HG03135 (cell line): Measurements from ENCODE around the gene PTTG1IP2.
"Not testable (repeated sequence)": the region's sequence is repeated elsewhere in the genome, so short reads cannot be mapped to it uniquely, and the experiment has no call there.

Experiments used
- ATAC-seq: cut with Tn5 transposase; IDR thresholded peaks from one replicate; pipeline ENCODE4 v1.9.1; 2021; ENCODE audit warnings: mild to moderate bottlenecking, moderate library complexity; ENCODE audit not compliant: unreplicated experiment

The PTTG1IP2 gene

DNA sequence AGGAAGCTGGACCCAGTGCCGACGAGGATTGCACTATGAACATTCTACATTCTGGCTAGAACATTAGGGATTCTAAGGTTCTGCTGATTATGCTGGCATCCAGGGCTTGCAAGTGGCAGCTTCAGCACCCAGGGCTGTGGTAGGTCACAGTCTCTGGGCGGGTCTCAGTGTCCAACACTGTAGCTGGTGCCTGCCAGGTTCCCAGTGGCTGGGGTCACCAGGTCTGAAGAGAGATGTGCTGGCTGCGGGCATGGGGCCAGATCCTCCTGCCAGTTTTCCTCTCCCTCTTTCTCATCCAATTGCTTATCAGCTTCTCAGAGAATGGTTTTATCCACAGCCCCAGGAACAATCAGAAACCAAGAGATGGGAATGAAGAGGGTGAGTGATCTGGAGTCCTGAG, at the start of gene PTTG1IP2:
Gene PTTG1IP2 (plus strand): TSS at position 86 of the 400 bp plus-strand sequence. CDS start 148 bp downstream, at position 234.
- ATAC-seq = no peak

DNA sequence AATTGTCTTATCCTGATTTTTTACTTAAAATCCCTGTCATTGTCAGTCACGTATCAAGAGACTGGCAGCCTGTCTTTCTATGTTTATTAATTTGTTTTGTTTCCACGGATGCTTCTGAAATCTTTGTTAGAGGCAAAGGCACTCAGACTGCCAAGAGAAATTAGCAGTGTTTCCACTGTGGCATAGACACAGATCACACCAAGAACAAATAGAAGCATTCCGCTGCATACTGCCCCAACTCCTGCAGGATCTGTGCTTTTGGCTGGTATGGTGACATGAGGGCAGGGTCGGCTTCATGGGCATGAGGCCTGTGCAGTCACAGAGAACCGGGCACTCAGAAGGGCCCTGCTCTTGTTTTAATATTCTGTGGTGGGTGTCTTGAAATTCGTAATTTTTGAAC, 47.8 kb upstream of the PTTG1IP2 start:
- ATAC-seq = no peak

DNA sequence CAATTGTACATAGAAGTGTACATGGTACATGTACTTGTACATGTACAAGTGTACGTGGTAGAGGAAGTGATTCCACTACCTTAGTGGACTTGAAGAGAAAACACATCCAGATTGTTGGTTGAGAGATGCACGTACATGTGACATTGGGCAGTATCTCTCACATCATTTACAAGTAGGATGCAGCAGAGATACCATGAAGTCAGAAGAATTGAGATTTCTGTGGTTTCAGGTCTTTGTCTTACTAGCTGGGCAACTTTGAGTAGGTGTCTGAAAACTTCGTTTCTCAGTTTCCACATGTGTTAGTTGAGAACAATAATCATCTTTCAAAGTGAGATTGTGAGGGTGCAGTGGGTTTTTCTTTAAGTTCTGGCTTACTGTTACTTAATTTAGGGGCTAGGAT, 44.7 kb upstream of the PTTG1IP2 start:
- ATAC-seq = peak; percentile 60

DNA sequence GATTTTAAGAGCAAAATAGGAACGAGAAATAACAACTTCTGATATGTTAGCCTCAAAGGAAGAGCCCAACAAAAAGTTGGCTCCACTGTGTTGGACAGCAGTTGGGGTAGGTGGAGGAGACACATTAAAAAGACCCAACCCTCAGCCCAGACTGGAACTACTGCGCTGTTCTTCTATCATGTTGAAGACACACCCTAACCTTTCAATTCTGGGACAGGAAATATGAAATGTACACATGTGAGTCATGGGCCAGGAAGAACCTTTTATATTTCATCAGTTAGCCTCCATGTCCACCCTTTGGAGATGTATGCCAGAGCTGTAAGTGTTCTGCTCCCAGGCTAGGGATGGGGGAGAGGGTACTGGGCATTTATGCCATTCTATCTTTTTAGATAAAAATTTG, 44.1 kb upstream of the PTTG1IP2 start:
- no peak for ATAC-seq

DNA sequence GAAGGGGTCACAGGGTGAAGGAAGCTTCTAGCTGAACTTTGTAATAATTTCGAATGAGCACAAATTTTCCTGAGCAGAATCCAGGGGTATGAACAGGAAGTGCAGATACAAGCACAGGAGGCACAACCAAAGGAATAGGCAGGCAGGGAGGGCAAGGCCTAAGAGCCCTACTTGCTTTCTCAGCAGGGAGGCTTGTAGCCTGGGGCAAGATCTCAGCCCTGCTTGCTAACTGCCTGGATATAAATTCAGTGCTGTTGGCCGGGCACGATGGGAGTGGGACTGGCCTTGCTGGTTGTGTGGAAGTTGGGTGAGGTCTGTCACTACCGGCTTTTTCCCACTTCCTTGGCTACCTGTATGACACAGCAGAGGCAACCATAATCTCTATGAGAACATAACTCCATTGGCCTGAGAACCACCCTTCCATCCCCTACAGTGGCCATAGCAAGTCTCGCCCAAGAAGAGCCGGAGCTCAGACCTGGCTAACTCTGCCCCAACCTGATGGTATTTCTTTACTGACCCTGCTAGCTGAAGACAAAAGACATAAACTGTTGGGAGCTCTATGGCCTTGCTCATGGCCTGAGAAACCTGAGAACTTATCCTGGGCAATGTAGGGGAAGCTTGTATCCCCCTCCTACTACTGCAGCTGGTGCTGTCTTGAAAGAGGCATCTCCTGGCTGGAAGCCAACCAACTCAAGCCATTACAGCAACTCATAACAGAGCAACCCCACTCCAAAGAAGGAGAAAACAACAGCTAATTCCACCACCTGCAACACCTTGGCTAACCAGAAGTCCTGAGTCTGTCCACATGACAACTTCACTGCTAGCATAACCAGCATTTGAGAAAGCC, 38.6 kb upstream of the PTTG1IP2 start:
- no peak for ATAC-seq

DNA sequence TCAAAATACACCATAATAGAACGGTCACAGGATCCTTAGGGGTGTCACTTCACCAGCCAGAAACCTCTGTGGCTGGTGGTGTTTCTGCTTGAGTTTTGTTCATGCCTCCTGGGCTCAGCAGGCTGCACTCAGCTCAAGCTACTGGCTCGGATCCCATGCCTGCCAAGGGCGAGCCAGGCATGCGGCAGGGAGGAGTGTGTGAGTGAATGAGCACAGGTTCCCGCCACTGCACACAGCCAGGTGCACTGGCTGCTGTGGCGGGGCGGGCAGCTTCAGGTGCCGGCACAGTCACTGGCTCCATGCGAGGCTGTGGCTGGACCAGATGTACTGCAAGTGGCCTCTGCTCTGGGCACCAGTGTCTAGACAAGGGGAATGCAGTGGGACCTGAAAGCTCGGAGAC, 36.7 kb upstream of the PTTG1IP2 start:
- ATAC-seq = no peak

DNA sequence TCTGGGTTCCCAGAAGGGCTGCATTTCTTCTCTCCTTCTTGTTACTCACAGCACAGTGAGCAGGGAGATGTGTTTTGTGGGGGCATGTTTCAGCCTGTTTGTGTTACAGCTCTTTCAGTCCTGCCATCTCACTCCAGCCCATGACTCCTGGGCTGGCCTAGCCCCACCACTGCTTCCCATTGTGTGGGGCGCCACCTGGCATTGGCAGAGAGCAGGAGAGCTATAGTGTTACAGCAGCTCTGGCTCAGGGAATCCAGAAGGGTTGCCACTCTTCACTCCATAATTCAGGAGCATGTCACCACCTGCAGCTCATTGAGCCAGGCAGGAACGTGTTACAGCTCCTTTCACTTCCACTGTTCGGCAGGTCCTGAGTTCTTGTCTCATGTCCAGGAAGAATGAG, 36.2 kb upstream of the PTTG1IP2 start:
- no peak for ATAC-seq

DNA sequence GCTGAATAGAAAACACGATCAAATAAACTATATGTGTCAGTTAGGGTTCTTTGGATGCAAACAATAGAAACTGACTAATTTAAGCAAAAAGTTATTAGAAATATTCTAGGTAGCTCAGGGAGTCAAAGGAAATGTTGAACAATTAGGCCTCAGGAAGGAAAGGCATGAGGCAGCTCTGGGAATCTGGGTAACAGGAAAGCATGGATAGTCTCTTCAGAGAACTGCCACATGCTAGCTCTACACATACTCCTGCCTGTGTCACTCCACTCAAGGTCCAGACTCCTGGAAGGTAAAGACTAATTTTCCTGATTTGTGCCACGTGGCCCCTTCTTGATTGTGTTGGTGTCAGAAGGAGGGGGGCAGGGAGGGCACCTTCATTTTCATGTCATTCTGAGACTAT, 23.8 kb upstream of the PTTG1IP2 start:
- ATAC-seq = no peak

DNA sequence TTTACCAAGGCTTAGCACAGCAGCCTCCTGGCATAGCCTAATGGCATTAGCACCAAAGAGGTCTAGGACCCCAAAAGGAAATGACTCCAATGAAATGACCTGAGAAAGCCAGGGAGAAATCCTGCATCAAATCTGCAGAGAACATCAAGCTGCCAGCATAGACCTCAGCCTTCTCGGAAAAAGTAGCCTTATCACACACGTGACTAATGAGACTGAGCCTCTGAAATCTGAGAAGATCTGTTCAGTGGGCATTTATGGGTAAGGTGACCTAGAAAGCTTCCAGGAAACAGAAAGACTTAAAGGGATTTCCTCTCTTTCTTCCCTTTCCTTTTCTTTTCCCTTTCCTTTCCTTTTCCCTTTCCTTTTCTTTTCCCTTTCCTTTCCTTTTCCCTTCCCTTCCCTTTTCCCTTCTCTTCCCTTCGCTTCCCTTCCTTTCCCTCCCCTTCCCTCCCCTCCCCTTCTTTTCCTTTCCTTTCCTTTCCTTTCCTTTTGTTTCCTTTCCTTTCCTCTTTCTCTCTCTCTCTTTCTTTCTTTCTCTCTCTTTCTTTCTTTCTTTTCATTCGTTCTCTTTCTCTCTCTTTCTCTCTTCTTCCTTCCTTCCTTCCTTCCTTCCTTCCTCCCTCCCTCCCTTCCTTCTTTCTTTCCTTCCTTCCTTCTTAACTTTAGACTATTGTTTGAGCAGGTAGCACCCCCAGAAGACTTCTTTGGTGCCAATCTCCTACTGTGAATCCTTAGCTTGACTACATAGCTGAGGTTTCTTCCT, 23.1 kb upstream of the PTTG1IP2 start:
- no peak for ATAC-seq

DNA sequence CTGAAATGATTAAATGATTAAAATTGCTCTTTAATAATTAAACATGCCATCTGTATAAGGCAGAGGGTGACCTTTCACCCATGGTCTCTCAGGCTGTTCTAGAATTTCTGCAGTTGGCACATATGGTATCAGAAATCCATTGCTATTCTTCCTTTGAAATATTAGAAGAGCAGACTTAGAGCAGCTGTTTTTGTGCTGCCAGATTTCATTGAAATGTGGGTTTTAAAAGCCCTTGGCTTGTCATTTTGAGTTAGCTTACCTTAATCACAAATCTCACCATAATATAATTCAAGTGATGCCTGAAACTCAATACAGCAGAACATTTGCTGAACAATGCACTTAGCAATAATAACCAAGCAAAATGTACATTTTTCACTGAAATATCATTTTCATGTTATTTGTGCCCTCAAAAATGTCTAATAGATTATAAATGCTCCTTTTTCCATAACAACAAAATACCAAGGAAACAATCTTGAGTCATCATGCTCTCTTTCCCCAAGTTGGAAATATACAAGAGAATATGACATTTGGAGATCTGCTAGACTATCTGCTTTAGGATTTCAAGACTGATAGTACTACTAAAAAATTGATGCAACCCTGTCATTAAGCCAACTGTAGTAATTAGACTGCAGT, 16.1 kb upstream of the PTTG1IP2 start:
- ATAC-seq = no peak

DNA sequence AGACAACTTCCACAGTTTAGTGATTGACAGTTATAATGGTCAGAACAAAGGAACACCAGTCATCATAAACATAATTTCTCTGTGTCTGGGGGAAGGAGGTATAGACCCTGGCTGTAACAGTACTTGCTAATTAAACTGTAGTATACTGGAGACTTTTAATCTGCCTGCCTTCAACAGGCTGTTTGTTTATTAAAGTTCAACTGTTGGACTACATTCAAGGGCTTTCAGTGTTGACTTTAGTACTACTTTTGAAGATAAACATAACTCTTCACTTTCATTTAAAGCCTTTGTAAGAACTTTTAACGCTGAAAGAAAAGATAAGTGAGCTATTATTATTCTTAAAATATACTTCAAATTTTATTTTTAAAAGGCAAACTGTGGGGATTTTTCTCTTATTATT, 15.5 kb upstream of the PTTG1IP2 start:
- no peak for ATAC-seq

DNA sequence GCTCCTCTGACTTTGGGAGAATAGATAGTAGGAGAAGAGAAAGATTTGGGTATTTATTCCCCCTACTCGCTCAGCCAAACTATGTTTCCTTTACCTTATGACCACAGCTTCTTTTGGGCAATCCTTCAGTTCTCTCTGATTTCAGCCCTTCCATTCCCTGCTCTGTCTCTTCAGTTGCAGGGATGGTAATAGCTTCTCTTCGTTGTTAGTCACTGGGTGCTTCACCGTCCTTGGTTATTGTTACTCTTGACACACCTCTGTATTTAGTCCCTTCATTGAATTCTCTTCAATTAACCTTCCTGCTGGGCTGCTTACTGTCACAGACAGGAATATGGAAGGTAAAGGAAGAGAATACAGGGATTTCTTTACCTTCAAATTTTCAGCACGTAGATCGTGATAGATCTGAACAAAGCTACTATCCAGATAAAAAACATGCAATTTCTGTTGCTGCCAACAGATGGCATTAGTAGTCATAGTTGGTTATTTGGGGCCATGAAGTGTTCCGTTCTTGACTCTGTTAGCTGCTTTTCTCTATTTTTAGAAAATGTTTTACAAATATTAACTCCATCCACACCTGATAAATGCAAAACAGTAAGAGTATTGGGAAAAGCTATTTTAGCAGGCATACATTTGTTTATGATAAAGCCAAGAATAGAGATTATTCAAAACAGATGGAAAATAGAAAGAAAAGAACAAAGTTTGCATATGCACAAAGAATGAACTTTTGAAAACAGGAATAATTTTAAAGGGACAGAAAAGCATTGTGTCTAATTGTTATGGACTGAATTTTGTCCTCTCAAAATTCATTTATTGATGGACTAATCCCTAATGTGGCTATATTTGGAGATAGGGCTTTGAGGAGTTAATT, 14.0 kb upstream of the PTTG1IP2 start:
- peak; percentile 77 for ATAC-seq

DNA sequence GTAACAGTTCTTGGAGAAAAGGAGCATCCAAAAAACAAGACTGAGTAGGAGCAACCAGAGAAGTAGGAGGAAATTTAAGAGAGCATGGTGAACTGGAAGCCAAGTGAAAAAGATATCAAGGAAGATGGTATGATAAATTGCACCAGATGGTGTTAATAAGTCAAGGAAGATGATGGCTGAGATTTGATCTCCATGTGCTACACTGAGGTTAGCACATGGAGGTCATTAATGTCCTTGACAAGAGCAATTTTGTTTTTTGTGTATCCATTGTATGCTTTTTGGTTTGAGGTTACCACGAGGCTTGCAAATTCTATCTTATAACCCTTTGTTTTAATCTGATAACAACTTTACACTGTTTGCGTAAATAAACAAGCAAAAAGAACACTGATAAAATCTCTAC, 11.3 kb upstream of the PTTG1IP2 start:
- ATAC-seq = no peak

DNA sequence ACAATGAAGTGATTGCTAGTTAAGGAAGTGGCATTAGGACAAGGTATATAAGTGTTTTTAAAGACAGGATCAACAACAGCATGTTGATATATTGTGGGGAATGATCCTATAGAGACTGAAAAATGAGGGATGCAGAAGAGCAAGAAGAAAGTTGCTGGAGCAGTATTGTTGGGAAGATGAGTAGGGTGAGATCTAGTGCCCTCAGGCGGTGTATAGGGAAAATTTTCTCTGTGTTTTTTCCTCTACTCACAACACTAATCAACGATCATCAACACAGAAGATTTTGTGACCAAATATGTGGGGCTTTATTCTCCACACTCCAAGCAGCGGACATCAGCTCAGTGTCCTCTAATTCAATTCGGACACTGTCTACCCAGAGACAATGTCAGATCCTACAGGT, 9.6 kb upstream of the PTTG1IP2 start:
- ATAC-seq = no peak

DNA sequence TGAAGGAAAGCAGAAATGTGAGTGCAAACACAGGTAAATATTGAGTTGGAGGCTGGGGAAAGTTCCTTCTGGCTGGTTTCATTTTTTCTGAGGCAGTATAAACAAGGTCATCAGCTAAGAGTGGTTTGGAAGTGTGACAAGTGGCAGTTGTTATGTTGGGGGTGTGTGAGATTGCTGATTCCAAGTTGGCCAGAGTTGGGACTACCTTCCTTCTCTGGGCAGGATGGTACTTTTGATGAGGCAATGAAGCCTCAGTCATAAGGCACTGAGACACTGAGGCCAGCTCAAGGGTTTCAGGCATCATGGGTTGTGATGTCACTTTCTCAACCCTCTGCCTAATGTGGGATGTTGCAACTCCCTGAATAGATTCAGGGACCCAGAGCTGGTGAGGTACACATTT, 8.2 kb upstream of the PTTG1IP2 start:
- ATAC-seq = no peak

DNA sequence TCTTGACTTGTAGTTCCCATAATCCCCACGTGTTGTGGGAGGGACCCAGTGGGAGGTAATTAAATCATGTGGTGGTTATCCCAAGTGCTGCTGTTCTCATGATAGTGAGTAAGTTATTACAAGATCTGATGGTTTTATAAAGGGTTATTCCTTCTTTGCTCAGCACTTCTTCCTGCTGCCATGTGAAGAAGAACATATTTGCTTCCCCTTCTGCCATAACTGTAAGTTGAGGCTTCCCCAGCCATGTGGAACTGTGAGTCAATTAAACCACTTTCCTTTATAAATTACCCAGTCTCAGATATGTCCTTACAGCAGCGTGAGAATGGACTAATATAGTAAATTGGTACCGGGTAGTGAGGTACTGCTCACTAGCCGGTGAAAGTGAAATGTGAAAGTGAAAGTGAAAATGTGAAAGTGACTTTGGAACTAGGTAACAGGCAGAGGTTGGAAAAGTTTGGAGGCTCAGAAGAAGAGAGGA, 6.2 kb upstream of the PTTG1IP2 start:
- not testable (repeated sequence) for ATAC-seq

DNA sequence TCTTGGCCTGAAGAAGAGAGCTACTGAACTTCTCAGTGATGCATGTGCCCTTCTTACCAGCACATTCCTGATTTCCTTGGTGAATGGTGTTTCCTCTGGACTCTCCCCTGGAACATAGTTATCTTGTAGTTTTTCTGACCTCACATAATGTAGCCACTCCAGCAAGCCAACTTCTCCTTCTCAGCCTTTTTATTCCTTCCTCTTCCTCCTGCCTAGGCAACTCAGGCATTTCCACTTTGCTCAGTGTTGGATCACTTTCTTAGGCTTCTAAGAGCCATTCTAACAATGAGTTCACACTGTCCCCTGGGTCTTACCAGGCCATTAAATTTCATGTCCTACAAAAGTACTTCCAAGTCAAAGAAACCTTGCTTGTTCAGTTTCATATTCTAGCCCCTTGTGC, 3.6 kb upstream of the PTTG1IP2 start:
- ATAC-seq = no peak

DNA sequence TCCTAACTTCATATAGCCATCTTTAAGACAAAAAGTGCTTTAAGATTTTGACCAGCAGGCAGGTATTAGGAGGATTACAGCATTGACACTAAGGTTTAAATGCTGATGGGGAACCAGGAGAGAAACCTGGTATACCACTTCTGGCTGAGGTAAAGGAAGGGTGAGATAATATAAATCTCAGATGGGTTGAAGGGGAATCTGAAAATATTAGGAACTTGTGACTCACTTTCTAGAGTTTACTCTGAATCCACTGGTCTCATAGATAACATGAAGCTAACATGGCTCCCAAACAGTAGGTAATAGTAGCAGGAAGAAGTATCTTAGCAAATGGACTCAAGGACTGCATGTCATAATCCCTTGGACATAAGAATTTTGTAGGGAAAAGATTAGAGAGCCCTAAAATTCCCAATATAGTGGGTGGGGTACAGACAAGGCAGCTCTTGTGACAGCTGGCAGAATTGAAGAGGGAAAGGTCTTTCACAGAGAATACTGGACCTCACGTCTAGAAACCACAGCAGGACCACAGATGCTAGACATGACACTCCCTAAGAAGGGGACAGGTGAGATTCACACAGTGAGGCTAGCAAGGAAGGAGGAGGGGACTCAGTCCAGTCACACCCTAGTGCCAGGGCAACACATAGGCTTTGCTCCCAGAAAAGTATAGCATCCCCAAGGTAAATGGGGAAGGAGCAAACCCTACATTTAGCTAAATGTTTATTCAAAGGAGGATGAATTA, 3.5 kb downstream of the PTTG1IP2 start:
- ATAC-seq = no peak

DNA sequence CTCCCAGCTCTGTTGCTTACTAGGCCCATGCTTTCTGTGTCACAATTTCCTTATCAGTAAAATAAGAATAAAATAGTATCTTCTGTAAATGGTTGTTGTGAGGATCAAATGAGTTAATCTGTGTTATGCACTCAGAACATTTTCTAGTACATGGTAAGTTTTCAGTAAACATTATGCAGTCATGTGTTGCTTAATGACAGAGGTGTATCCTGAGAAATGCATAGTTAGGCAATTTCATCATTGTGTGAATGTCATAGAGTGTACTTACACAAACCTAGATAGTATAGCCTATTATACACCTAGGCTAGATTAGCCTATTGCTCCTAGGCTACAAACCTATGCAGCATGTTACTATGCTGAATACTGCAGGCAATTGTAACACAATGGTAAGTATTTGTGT, 4.4 kb downstream of the PTTG1IP2 start:
- no peak for ATAC-seq
